Peyer's patch (tissue), 4 donors: ENCODE data around the gene NUAK1.

Experiments
- POLR2A ChIP-seq, 2 donors: fragments of 450-650 bp; IDR thresholded peaks; one replicate each; pipeline ENCODE4 v1.5.1; 2017; ENCODE audit warnings: antibody characterized with exemption in 2 of 2, mild to moderate bottlenecking in 2 of 2, moderate library complexity in 2 of 2
- TF ChIP-seq, protein P1 (sequence below), 6 experiments: fragments of 450-650 bp in 4 of 6; fragments of 200-600 bp in 2 of 6; sonication (generic) in 1 of 6; IDR thresholded peaks; one replicate each; pipeline ENCODE4 v1.5.1; 2017 to 2019; ENCODE audit warnings: antibody characterized with exemption in 6 of 6, mild to moderate bottlenecking in 3 of 6, moderate library complexity in 1 of 6

DNA sequence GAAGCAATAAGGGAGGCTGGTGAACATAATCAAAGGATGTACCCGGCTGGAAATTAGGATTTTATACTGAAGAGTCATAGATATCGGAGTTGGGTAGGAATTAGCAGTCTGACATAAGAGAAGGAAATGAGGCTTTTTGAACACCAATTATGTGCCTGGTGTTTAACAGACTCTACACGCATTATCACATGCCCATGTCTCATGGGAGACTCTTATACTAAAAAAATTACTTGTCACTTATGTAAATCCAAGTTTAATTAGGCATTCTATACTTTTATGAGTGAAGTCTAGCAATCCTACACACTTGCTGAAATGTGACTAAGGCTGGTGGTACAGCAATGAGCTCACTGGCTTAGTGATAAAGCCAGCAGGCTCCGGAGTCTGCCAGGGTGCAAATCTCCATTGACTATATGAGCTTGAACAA, 93.5 kb downstream of the NUAK1 start:
- TF ChIP-seq, protein P1, sequence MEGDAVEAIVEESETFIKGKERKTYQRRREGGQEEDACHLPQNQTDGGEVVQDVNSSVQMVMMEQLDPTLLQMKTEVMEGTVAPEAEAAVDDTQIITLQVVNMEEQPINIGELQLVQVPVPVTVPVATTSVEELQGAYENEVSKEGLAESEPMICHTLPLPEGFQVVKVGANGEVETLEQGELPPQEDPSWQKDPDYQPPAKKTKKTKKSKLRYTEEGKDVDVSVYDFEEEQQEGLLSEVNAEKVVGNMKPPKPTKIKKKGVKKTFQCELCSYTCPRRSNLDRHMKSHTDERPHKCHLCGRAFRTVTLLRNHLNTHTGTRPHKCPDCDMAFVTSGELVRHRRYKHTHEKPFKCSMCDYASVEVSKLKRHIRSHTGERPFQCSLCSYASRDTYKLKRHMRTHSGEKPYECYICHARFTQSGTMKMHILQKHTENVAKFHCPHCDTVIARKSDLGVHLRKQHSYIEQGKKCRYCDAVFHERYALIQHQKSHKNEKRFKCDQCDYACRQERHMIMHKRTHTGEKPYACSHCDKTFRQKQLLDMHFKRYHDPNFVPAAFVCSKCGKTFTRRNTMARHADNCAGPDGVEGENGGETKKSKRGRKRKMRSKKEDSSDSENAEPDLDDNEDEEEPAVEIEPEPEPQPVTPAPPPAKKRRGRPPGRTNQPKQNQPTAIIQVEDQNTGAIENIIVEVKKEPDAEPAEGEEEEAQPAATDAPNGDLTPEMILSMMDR (IDR thresholded peaks at IDR 0.05): no peak
- no peak for TF ChIP-seq POLR2A (IDR thresholded peaks at IDR 0.05)
